T-helper 17 cell (primary cell): Measurements from ENCODE around the gene MGST2. TPM values are rescaled to one million over a fixed set of nuclear protein-coding genes. Genes with fewer than 3 reads are reported as not detected.
A peak's percentile ranks its signal among the peaks of the same experiment; 100 is the strongest.
"Not testable (repeated sequence)": the region's sequence is repeated elsewhere in the genome, so short reads cannot be mapped to it uniquely, and the experiment has no call there.

ENCODE experiments used
- ATAC-seq: fragments of 150-1000 bp; cut with Tn5 transposase; 2 replicates; pipeline ENCODE4 v1.10.0; 2021; ENCODE audit warnings: mild to moderate bottlenecking, moderate library complexity
- DNase-seq, 3 donors: peaks; one replicate each; pipeline versions ENCODE4 v3.0.0 to v3.0.0-alpha.2; 2020 to 2021
- H3K9me3 ChIP-seq: one replicate; pipeline ENCODE4 v1.7.0; 2013; ENCODE audit warnings: low read length, mild to moderate bottlenecking; ENCODE audit not compliant: control insufficient read depth, poor library complexity, severe bottlenecking
- H3K27ac Mint-ChIP-seq: one replicate; pipeline ENCODE4 v1.8.0; 2022; ENCODE audit warnings: mild to moderate bottlenecking, moderate library complexity, mixed read lengths
- H3K27me3 Mint-ChIP-seq: one replicate; pipeline ENCODE4 v1.8.0; 2022; ENCODE audit warnings: mixed read lengths
- H3K36me3 Mint-ChIP-seq: one replicate; pipeline ENCODE4 v1.8.0; 2022; ENCODE audit warnings: low read depth, mixed read lengths
- H3K4me1 Mint-ChIP-seq: one replicate; pipeline ENCODE4 v1.8.0; 2022; ENCODE audit warnings: mild to moderate bottlenecking, mixed read lengths
- H3K4me3 Mint-ChIP-seq: one replicate; pipeline ENCODE4 v1.8.0; 2022; ENCODE audit warnings: mild to moderate bottlenecking, moderate library complexity, mixed read lengths
- total RNA-seq, 4 donors: library from RNA in 2 of 4; stranded (reverse) in 2 of 4; gene quantifications; one replicate each; pipeline ENCODE4 v1.2.3 and lab custom pipeline; 2022 to 2026

MGST2 gene
- total RNA-seq, 2 donors from 2014 or later = 1.6 to 3.1 TPM

GRCh38 chr4:139686130-139686529 is 20.5 kb downstream of the MGST2 start:
- H3K9me3 ChIP-seq = no peaks in the 10 kb centered on the region
- Mint-ChIP-seq H3K27ac (no peak overlapping the region), H3K4me3 (no peak overlapping the region), H3K27me3 (no peaks in the 10 kb centered on the region), H3K4me1 (peaks cover 4% of the 10 kb centered on the region), H3K36me3 (peaks cover 2% of the 10 kb centered on the region)
- DNase-seq (no peak), ATAC-seq (no peak)

- H3K27me3 Mint-ChIP-seq = no peaks in the 10 kb centered on the region
Observed at GRCh38 chr4:139686988-139687387, 21.4 kb downstream of the MGST2 start.

GRCh38 chr4:139689093-139689722 is 23.6 kb downstream of the MGST2 start:
- DNase-seq (no peak), ATAC-seq (no peak)
- H3K9me3 ChIP-seq = no peaks in the 10 kb centered on the region
- peak overlapping the region; percentile 27 for H3K27ac Mint-ChIP-seq
- H3K36me3 Mint-ChIP-seq = no peaks in the 10 kb centered on the region
- H3K4me3 Mint-ChIP-seq = no peak overlapping the region
- H3K4me1 Mint-ChIP-seq = no peaks in the 10 kb centered on the region
- H3K27me3 Mint-ChIP-seq = no peaks in the 10 kb centered on the region

More at GRCh38 chr4:139686988-139687387, 21.4 kb downstream of the MGST2 start:
- no peak for ATAC-seq
- DNase-seq = no peak
- Mint-ChIP-seq H3K36me3 (peaks cover 2% of the 10 kb centered on the region), H3K27ac (no peak overlapping the region), H3K4me3 (no peak overlapping the region), H3K4me1 (peaks cover 4% of the 10 kb centered on the region)
- no peaks in the 10 kb centered on the region for H3K9me3 ChIP-seq

- no peaks in the 10 kb centered on the region for H3K27me3 Mint-ChIP-seq
- H3K9me3 ChIP-seq = no peaks in the 10 kb centered on the region
- DNase-seq = no peak
- H3K27ac Mint-ChIP-seq = no peak overlapping the region
- no peak overlapping the region for H3K4me3 Mint-ChIP-seq
- no peak for ATAC-seq
- no peaks in the 10 kb centered on the region for H3K36me3 Mint-ChIP-seq
- H3K4me1 Mint-ChIP-seq = no peaks in the 10 kb centered on the region
Observed at GRCh38 chr4:139690419-139690818, 24.8 kb downstream of the MGST2 start.

- Mint-ChIP-seq H3K4me1 (no peaks in the 10 kb centered on the region), H3K4me3 (no peak overlapping the region), H3K36me3 (no peaks in the 10 kb centered on the region), H3K27ac (no peak overlapping the region), H3K27me3 (no peaks in the 10 kb centered on the region)
- ATAC-seq = no peak
- no peak for DNase-seq
- H3K9me3 ChIP-seq = no peaks in the 10 kb centered on the region
Observed at GRCh38 chr4:139692309-139693012, 26.8 kb downstream of the MGST2 start.

GRCh38 chr4:139694522-139695107 is 29.0 kb downstream of the MGST2 start:
- no peaks in the 10 kb centered on the region for H3K27me3 Mint-ChIP-seq

GRCh38 chr4:139696491-139696890 is 30.9 kb downstream of the MGST2 start:
- ATAC-seq = no peak
- Mint-ChIP-seq H3K27me3 (no peaks in the 10 kb centered on the region), H3K27ac (no peak overlapping the region), H3K4me3 (no peak overlapping the region), H3K36me3 (peaks cover 2% of the 10 kb centered on the region), H3K4me1 (no peaks in the 10 kb centered on the region)
- H3K9me3 ChIP-seq = no peaks in the 10 kb centered on the region
- DNase-seq = no peak

More at GRCh38 chr4:139694522-139695107, 29.0 kb downstream of the MGST2 start:
- no peaks in the 10 kb centered on the region for H3K4me1 Mint-ChIP-seq
- H3K4me3 Mint-ChIP-seq = no peak overlapping the region
- H3K27ac Mint-ChIP-seq = no peak overlapping the region
- ATAC-seq = no peak
- DNase-seq = no peak
- H3K9me3 ChIP-seq = no peaks in the 10 kb centered on the region
- no peaks in the 10 kb centered on the region for H3K36me3 Mint-ChIP-seq

- H3K27ac Mint-ChIP-seq, H3K36me3 Mint-ChIP-seq, H3K4me3 Mint-ChIP-seq, H3K9me3 ChIP-seq, H3K4me1 Mint-ChIP-seq, ATAC-seq, DNase-seq, H3K27me3 Mint-ChIP-seq: not testable (repeated sequence)
Observed at GRCh38 chr4:139698167-139698925, 32.7 kb downstream of the MGST2 start.

GRCh38 chr4:139700568-139700967 is 34.9 kb downstream of the MGST2 start:
- DNase-seq (no peak), ATAC-seq (no peak)
- peaks cover 2% of the 10 kb centered on the region for H3K36me3 Mint-ChIP-seq
- H3K4me3 Mint-ChIP-seq = no peak overlapping the region
- no peaks in the 10 kb centered on the region for H3K9me3 ChIP-seq
- no peak overlapping the region for H3K27ac Mint-ChIP-seq
- no peaks in the 10 kb centered on the region for H3K4me1 Mint-ChIP-seq
- H3K27me3 Mint-ChIP-seq = no peaks in the 10 kb centered on the region

- ATAC-seq = no peak
- DNase-seq = no peak
- peaks cover 4% of the 10 kb centered on the region for H3K36me3 Mint-ChIP-seq
- H3K9me3 ChIP-seq = no peaks in the 10 kb centered on the region
- no peaks in the 10 kb centered on the region for H3K4me1 Mint-ChIP-seq
- no peak overlapping the region for H3K4me3 Mint-ChIP-seq
- no peaks in the 10 kb centered on the region for H3K27me3 Mint-ChIP-seq
- no peak overlapping the region for H3K27ac Mint-ChIP-seq
Observed at GRCh38 chr4:139704915-139705485, 39.4 kb downstream of the MGST2 start.

- Mint-ChIP-seq H3K4me3 (no peak overlapping the region), H3K4me1 (no peaks in the 10 kb centered on the region), H3K36me3 (peaks cover 2% of the 10 kb centered on the region), H3K27ac (no peak overlapping the region), H3K27me3 (peaks cover 5% of the 10 kb centered on the region)
- ATAC-seq (no peak), DNase-seq (no peak)
- no peaks in the 10 kb centered on the region for H3K9me3 ChIP-seq
Observed at GRCh38 chr4:139709660-139710059, 44.0 kb downstream of the MGST2 start.

GRCh38 chr4:139710073-139710472 is 44.5 kb downstream of the MGST2 start:
- ATAC-seq (no peak), DNase-seq (no peak)
- no peak overlapping the region for H3K4me3 Mint-ChIP-seq
- peaks cover 2% of the 10 kb centered on the region for H3K36me3 Mint-ChIP-seq
- no peaks in the 10 kb centered on the region for H3K4me1 Mint-ChIP-seq
- H3K9me3 ChIP-seq = no peaks in the 10 kb centered on the region
- H3K27ac Mint-ChIP-seq = no peak overlapping the region
- peaks cover 5% of the 10 kb centered on the region for H3K27me3 Mint-ChIP-seq

- Mint-ChIP-seq H3K4me1 (no peaks in the 10 kb centered on the region), H3K4me3 (no peak overlapping the region), H3K36me3 (peaks cover 2% of the 10 kb centered on the region), H3K27me3 (peaks cover 5% of the 10 kb centered on the region), H3K27ac (no peak overlapping the region)
- DNase-seq (no peak), ATAC-seq (no peak)
- H3K9me3 ChIP-seq = no peaks in the 10 kb centered on the region
Observed at GRCh38 chr4:139711461-139711860, 45.8 kb downstream of the MGST2 start.
